Amygdala (tissue), 56 donors: ENCODE data around the gene MT1B.
A peak's percentile ranks its signal among the peaks of the same experiment; 100 is the strongest.
"Not testable (repeated sequence)": the region's sequence is repeated elsewhere in the genome, so short reads cannot be mapped to it uniquely, and the experiment has no call there.

Experiments
- DNase-seq, 56 donors: peaks; one replicate each; lab custom pipeline; 2025; lab: John Stamatoyannopoulos, UW

MT1B gene

GRCh38 chr16:56617212-56618085 lies 34.2 kb upstream of the MT1B start:
- DNase-seq = peak in 22 of 56 donors; percentile 18 to 65 (median 42)

DNA sequence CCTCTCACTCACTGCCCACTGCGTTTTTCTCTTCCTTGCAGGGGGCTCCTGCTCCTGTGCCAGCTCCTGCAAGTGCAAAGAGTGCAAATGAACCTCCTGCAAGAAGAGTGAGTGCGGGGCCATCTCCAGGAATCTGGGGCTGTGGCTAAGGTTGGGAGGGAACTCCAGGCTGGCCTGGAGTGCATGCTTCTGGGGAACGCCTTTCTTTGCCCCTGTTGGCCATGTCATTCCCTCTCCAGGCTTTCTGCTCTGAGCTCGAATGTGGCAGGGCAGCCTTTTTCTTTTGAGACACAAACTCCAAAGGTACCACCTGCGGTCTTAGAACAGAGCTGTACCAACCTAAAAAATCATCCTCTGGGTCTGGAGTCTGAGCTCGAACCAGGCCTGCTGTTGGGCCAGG lies 33.5 kb upstream of the MT1B start:
- no peak for DNase-seq

DNA sequence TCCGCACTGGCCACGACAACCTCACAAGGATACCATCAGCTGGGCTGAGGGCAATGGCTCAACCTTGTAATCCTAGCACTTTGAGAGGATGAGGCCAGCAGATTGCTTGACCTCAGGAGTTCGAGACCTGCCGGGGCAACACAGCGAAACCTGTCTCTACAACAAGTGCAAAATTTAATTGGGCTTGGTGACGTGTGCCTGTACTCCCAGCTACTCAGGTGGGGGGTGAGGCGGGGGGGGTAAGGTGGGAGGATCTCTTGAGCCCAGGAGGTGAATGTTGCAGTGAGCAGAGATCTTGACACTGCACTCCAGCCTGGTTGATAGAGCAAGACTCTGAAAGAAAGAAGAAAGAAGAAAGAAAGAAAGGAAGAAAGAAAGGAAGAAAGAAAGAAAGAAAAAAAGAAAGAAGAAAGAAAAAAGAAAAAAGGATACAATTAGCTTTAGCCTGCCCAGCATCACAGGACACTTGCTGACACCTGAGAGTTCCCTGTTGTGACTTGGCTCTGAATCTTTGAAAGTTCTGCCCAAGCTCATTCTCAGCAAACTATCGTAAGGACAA lies 31.3 kb upstream of the MT1B start:
- DNase-seq = no peak

GRCh38 chr16:56621665-56622445 lies 29.8 kb upstream of the MT1B start:
- DNase-seq = not testable (repeated sequence)

DNA sequence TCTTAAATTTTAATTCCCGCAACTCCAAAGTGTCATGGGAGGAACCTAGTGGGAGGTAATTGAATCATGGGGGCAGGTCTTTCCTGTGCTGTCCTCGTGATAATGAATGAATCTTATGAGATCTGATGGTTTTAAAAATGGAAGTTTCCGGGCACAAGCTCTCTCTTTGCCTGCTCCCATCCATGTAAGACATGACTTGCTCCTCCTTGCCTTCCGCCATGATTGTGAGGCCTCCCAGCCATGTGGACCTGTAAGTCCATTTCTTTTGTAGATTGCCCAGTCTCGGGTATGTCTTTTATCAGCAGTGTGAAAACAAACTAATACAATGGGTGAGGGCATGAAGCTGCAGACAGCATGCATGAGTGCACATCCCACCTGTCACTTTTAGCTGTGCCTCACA lies 28.5 kb upstream of the MT1B start:
- DNase-seq = not testable (repeated sequence)

GRCh38 chr16:56623637-56624036 lies 28.0 kb upstream of the MT1B start:
- DNase-seq = peak in 1 of 56 donors; percentile 22

GRCh38 chr16:56625140-56625942 lies 26.3 kb upstream of the MT1B start, which contains the start of gene MT1E:
TSS of gene MT1E (plus strand) at chr16:56625781. CDS start at chr16:56625852, 71 bp downstream.
- peak in 34 of 56 donors; percentile 27 to 76 (median 47) for DNase-seq

- DNase-seq = peak in 3 of 56 donors; percentile 34 to 49 (median 42)
Observed at GRCh38 chr16:56625943-56626654, 25.6 kb upstream of the MT1B start.

- no peak for DNase-seq
Observed at GRCh38 chr16:56626685-56627084, 25.0 kb upstream of the MT1B start.

- DNase-seq = no peak
Observed at GRCh38 chr16:56628486-56629350, 23.0 kb upstream of the MT1B start.

DNA sequence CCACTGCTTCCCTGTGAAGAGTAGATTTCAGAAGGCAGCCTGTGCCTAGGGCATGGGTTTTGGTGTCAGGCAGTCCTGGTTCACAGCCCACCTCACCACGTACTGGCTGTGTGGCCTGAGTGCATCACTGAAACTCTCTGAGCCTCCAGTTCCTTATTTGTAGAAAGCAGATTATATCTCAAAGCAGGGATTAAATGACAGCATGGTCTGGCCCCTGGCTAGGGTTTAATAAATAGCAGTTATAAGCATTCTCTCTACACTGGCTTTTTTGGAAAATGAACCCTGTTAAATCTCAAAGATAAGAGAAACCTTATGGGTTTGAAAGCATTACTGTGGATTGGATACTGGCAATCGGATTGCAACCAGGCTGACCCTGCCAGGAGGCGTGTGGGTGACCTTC lies 22.2 kb upstream of the MT1B start:
- no peak for DNase-seq

DNA sequence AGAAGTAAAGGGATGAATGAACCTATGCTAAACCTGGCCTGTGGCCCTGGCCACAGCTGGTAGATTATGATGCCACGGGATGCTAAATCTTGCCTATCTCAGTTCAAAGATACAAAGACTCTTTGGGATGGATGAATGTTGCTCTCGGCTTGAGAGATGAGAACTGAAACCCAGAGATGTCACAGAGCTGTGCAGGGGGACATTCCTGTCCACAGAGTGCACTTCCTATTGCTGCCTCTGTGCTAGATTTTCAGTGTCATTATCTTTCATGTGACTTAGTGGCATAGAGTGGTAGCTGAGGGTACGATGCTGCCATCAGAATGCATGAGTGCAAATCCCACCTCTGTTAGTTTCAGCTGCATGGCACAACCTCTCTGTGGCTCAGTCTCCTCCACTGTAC lies 21.6 kb upstream of the MT1B start:
- DNase-seq = no peak

DNA sequence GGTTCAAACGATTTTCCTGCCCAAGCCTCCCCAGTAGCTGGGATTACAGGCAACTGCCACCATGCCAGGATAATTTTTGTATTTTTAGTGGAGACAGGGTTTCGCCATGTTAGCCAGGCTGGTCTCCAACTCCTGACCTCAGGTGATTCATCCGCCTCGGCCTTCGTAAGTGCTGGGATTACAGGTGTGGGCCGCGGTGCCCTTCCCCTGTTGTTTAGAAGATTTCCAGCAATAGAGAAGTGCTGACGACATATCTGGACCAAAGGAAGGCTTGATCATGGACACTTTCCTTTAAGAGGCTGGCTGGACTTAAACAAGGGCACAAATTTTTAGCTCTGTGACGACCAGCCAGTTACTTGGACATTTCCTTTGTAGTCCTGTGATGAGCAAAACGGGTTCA lies 20.5 kb upstream of the MT1B start:
- DNase-seq = no peak

DNA sequence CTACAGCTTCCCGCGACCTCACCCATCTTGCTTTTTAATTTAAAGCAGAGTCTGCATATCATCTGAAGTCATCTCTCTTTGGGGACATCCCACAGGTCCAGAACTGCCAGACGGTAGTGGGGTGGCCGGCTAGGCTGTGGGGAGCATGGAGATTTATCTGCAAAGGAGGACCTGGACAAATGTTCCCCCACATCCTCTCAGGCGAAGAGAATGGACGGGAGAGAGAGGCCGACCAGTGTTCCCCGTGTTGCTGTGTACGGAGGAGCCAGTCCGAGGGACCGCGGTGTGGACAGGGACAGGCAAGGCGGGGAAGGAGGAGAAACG lies 19.9 kb upstream of the MT1B start:
- peak in 2 of 56 donors; percentile 50 for DNase-seq

GRCh38 chr16:56632156-56632847 lies 19.4 kb upstream of the MT1B start, which contains the start of gene MT1M:
TSS of gene MT1M (plus strand) at chr16:56632659. CDS start at chr16:56632732, 73 bp downstream.
- DNase-seq = peak in 38 of 56 donors; percentile 20 to 71 (median 41)

DNA sequence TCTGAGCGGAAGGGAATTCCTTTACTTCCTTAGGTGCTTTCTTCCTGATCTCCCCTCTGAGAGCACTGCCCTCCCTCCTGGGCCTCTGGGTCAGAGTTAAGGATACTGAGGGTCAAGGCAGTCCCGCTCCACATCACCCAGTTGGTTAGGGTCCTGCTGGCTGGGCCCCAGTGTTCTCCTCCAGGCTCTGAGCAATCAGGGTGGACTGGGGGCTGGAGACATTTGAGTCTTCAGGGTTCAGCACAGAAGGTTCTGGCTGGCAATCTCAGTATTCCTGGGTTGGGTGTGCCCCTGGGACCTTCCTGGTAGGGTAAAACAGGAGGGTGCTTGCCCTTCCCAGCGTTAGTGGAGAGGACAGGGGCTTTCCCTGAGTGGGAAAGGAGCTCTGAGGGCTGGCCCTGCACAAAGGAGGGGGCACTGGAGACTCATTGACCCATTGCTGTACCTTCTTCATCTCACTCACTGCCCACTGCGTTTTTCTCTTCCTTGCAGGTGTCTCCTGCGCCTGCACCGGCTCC lies 18.8 kb upstream of the MT1B start:
- no peak for DNase-seq

- no peak for DNase-seq
Observed at GRCh38 chr16:56633535-56633934, 18.2 kb upstream of the MT1B start.
